Panc1 (cell line): Measurements from ENCODE around the gene AKAP7. TPM values are rescaled to one million over a fixed set of nuclear protein-coding genes. Genes with fewer than 3 reads are reported as not detected.
A peak's percentile ranks its signal among the peaks of the same experiment; 100 is the strongest.

Source experiments
- ATAC-seq: fragments of 200-7000 bp; cut with Tn5 transposase; 2 replicates; pipeline ENCODE4 v1.9.1; 2020; ENCODE audit warnings: mild to moderate bottlenecking, moderate library complexity
- BruUV-seq: library from RNA; stranded (reverse); fragments of 400-500 nt; replicated peaks from 2 replicates; lab custom pipeline; 2021; lab: Mats Ljungman, UMichigan
- CTCF ChIA-PET: fragments of 300-600 bp; sonication (Branson Sonifier 250); formaldehyde crosslinking; loops from one replicate; lab custom pipeline; 2022; ENCODE audit warnings: antibody characterized with exemption; lab: Charles Lee
- POLR2A ChIA-PET: fragments of 300-600 bp; sonication (Branson Sonifier 250); formaldehyde crosslinking; loops from one replicate; lab custom pipeline; 2022; ENCODE audit warnings: antibody characterized with exemption; lab: Charles Lee
- DNase-seq: peaks from one replicate; pipeline ENCODE4 v3.0.0-alpha.2; 2010; ENCODE audit warnings: low read depth, low spot score
- H3K27ac ChIP-seq: 2 replicates; pipeline ENCODE4 v1.5.1; 2011; ENCODE audit warnings: mild to moderate bottlenecking, low read length, inconsistent platforms
- H3K27me3 ChIP-seq: fragments of 200-500 bp; sonication (Bioruptor generic); 2 replicates; pipeline ENCODE4 v1.6.0; 2014; ENCODE audit warnings: low read length, inconsistent platforms; ENCODE audit not compliant: control insufficient read depth, insufficient read depth
- H3K36me3 ChIP-seq: fragments of 200-500 bp; sonication (Bioruptor generic); 2 replicates; pipeline ENCODE4 v1.5.1; 2014; ENCODE audit warnings: inconsistent platforms, mild to moderate bottlenecking, low read length, moderate library complexity; ENCODE audit not compliant: control insufficient read depth, insufficient read depth
- H3K4me1 ChIP-seq: 2 replicates; pipeline ENCODE4 v1.5.1; 2011; ENCODE audit warnings: inconsistent platforms, mild to moderate bottlenecking, low read length, moderate library complexity; ENCODE audit not compliant: control insufficient read depth, insufficient read depth
- H3K4me3 ChIP-seq, 2 experiments: 2 replicates each; pipeline ENCODE4 v1.5.1; 2011 to 2012; ENCODE audit warnings: low read depth in 2 of 2, low read length in 2 of 2, mild to moderate bottlenecking in 2 of 2, inconsistent platforms in 1 of 2, moderate library complexity in 1 of 2
- H3K9me3 ChIP-seq: fragments of 200-500 bp; sonication (Bioruptor generic); 2 replicates; pipeline ENCODE4 v1.5.1; 2014; ENCODE audit warnings: low read depth, mild to moderate bottlenecking, inconsistent platforms, low read length, moderate library complexity; ENCODE audit not compliant: control insufficient read depth, insufficient read depth
- CTCF ChIP-seq: fragments of 450-650 bp; IDR thresholded peaks from 2 replicates; pipeline ENCODE4 v1.5.1; 2017; ENCODE audit warnings: mild to moderate bottlenecking
- POLR2AphosphoS5 ChIP-seq: IDR thresholded peaks from 2 replicates; pipeline ENCODE4 v1.6.1; 2012; ENCODE audit warnings: mild to moderate bottlenecking, low read depth, low read length, moderate library complexity
- REST ChIP-seq, 2 experiments: IDR thresholded peaks; 2 replicates each; pipeline ENCODE4 v1.6.1; 2011 to 2012; ENCODE audit warnings: low read depth in 2 of 2, control low read depth in 1 of 2, low read length in 1 of 2, mild to moderate bottlenecking in 1 of 2, moderate library complexity in 1 of 2; ENCODE audit not compliant: insufficient read depth in 1 of 2
- SIN3A ChIP-seq: IDR thresholded peaks from 2 replicates; pipeline ENCODE4 v1.6.1; 2012; ENCODE audit warnings: low read depth, mild to moderate bottlenecking, low read length, moderate library complexity, borderline replicate concordance; ENCODE audit not compliant: insufficient read depth
- TCF7L2 ChIP-seq: IDR thresholded peaks from 2 replicates; pipeline ENCODE4 v1.6.1; 2011; ENCODE audit warnings: mild to moderate bottlenecking, low read depth, low read length, inconsistent platforms
- in situ Hi-C: cut with HindIII; loops from 2 replicates; pipeline ENCODE4 v1.10.0; 2016; ENCODE audit warnings: low sequenced_read_pairs, low pct_unique_long_range_greater_than_20kb
- intact Hi-C: fragments of 100-400 bp; cut with micrococcal nuclease; formaldehyde crosslinking; loops from one replicate; pipeline ENCODE4 v1.10.0; 2022; ENCODE audit not compliant: unreplicated experiment
- total RNA-seq: library from RNA; stranded (reverse); gene quantifications from one replicate; pipeline ENCODE4 v1.2.1, GENCODE V29; 2021; ENCODE audit not compliant: unreplicated experiment

Gene AKAP7
- total RNA-seq, 1 experiment from 2014 or later, result 3.2 TPM

- H3K9me3 ChIP-seq, result no peaks in the 10 kb centered on the region
- DNase-seq, result no peak
- BruUV-seq, result no TSS peak
- no peak overlapping the region for H3K27ac ChIP-seq
- ChIA-PET POLR2A (no interaction called here), CTCF (no interaction called here)
- no peak overlapping the region for H3K4me3 ChIP-seq
- no peaks in the 10 kb centered on the region for H3K4me1 ChIP-seq
- no peak for ATAC-seq
- TF ChIP-seq CTCF (no peak), TCF7L2 (no peak), REST (IDR thresholded peaks at IDR 0.05; ENCODE audit: insufficient read depth in 1 of 2, low read depth in 2 of 2, low read length in 1 of 2) (no peak), POLR2AphosphoS5 (no peak), SIN3A (no peak)
- H3K27me3 ChIP-seq, result no peaks in the 10 kb centered on the region
- H3K36me3 ChIP-seq, result no peaks in the 10 kb centered on the region
- in situ Hi-C loops, result no loop called here
- intact Hi-C loops, result no loop called here
Measured at GRCh38 chr6:131177996-131178395, 42.7 kb downstream of the AKAP7 start.

DNA sequence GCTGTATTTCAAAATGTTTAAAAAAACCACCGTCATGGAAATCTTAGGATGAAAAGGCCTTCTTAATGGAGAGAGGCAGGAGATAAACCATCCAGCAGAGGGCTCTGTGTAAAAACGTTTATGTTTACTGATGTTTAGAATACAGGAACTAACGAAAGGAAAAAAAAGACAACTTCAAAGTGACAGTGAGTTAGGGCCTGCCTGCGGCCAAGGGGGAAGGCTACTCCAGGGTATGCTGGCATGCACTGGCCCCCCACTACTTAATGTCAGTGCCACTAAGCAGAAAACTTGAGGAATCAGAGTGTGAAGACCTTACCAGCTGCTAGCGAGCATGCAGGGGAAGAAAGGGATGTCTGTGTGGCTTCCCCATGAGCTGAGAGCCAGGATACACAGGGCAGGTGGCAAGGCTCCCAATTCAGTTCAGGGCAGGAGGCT lies 47.7 kb downstream of the AKAP7 start:
- Histone ChIP-seq H3K27ac (no peak overlapping the region), H3K4me3 (no peak overlapping the region), H3K4me1 (no peaks in the 10 kb centered on the region), H3K27me3 (no peaks in the 10 kb centered on the region), H3K9me3 (no peaks in the 10 kb centered on the region), H3K36me3 (no peaks in the 10 kb centered on the region)
- intact Hi-C loops, result loop anchor here (5.0 kb wide), 1 partner anchor 349 kb away; no protein-coding TSS in a partner anchor
- CTCF ChIA-PET, result no interaction called here
- no peak for DNase-seq
- TF ChIP-seq CTCF (peak; percentile 67), POLR2AphosphoS5 (no peak)
- ATAC-seq, result peak; percentile 66
- in situ Hi-C loops, result no loop called here
- no TSS peak for BruUV-seq
- POLR2A ChIA-PET, result no interaction called here
